Activated CD8-positive, alpha-beta T cell treated with anti-CD3 and anti-CD28 coated beads for 36 hours (primary cell): ENCODE results near the gene GNPTG. TPM values are rescaled to one million over a fixed set of nuclear protein-coding genes. Genes with fewer than 3 reads are reported as not detected.
A peak's percentile ranks its signal among the peaks of the same experiment; 100 is the strongest.

Source experiments
- ATAC-seq: fragments of 200-7000 bp; cut with Tn5 transposase; one replicate; pipeline ENCODE4 v1.10.0; 2021; ENCODE audit warnings: mild to moderate bottlenecking, moderate library complexity
- CTCF ChIA-PET: fragments of 350-600 bp; sonication (Branson Sonifier 250); formaldehyde crosslinking; loops from one replicate; lab custom pipeline; 2021; ENCODE audit warnings: antibody characterized with exemption; lab: Charles Lee
- POLR2A ChIA-PET: fragments of 350-600 bp; sonication (Branson Sonifier 250); formaldehyde crosslinking; loops from one replicate; lab custom pipeline; 2021; ENCODE audit warnings: antibody characterized with exemption; lab: Charles Lee
- DNase-seq: peaks from one replicate; pipeline ENCODE4 v3.0.0-alpha.2; 2020
- H3K27ac Mint-ChIP-seq: one replicate; pipeline ENCODE4 v1.8.0; 2021; ENCODE audit warnings: mild to moderate bottlenecking, mixed read lengths
- H3K27me3 Mint-ChIP-seq: one replicate; pipeline ENCODE4 v1.8.0; 2021; ENCODE audit warnings: mixed read lengths
- H3K36me3 Mint-ChIP-seq: one replicate; pipeline ENCODE4 v1.8.0; 2021; ENCODE audit warnings: low read depth, mixed read lengths
- H3K4me1 Mint-ChIP-seq: one replicate; pipeline ENCODE4 v1.8.0; 2021; ENCODE audit warnings: low read depth, mixed read lengths
- H3K4me3 Mint-ChIP-seq: one replicate; pipeline ENCODE4 v1.8.0; 2021; ENCODE audit warnings: mild to moderate bottlenecking, moderate library complexity, mixed read lengths
- H3K9me3 Mint-ChIP-seq: one replicate; pipeline ENCODE4 v1.8.0; 2021; ENCODE audit warnings: mixed read lengths
- CTCF ChIP-seq: fragments of 200-600 bp; IDR thresholded peaks from one replicate; pipeline ENCODE4 v1.8.0; 2022; ENCODE audit warnings: antibody characterized with exemption, mild to moderate bottlenecking
- intact Hi-C: fragments of 100-400 bp; cut with micrococcal nuclease; formaldehyde crosslinking; loops from one replicate; pipeline ENCODE4 v1.10.0; 2022
- total RNA-seq, 2 experiments: library from RNA; stranded (reverse); gene quantifications; one replicate each; pipeline ENCODE4 v1.2.3, GENCODE V29; 2021

The GNPTG gene
- total RNA-seq, 2 experiments from 2014 or later, result 17.3 to 19.2 TPM

DNA sequence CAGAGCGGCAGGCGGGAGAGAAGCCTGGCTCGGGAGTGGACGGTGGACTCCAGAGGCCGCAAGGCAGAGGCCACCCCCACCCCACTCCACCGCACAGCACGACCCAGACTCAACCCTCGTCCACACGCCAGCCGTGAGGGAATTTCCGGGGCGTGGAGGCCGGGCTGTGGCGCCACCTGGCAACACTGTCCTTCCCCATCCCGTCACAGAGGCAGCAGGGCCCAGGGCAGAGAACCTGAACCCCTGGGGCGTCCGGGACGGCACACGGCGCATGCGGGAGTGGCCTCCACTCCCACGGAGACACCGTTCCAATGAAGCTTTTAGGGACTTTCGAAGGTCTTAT lies 23.5 kb downstream of the GNPTG start:
- intact Hi-C loops, result no loop called here
- POLR2A ChIA-PET, result no interaction called here

DNA sequence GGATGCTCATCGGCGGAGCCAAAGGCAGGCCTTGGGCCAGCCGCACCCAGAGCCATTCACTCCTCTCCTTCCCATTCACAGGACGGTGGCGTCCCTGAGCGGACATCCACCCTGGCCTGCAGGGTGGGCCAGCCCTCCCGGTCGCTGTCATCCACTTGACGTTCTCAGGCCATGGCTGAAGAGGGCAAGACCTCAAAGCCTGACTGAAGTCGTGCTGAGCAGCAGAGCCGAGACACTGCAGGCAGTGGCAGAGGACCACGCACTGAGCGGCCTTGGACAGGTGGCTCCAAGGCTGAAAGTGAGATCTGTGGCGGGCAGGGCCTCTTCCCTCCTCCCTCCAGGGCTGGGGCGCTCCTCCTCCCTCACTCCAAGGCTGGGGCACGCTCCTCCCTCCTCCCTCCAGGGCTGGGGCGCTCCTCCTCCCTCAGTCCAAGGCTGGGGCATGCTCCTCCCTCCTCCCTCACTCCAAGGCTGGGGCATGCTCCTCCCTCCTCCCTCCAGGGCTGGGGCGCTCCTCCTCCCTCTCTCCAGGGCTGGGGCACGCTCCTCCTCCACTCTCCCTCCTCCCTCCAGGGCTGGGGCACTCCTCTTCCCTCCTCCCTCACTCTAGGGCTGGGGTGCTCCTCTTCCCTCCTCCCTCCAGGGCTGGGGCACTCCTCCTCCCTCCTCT lies 24.1 kb downstream of the GNPTG start:
- TF ChIP-seq CTCF, result no peak
- POLR2A ChIA-PET, result no interaction called here
- DNase-seq (no peak), ATAC-seq (no peak)
- H3K36me3 Mint-ChIP-seq, result peaks cover 7% of the 10 kb centered on the region
- H3K4me1 Mint-ChIP-seq, result peaks cover 13% of the 10 kb centered on the region
- intact Hi-C loops, result no loop called here
- no peak overlapping the region for H3K4me3 Mint-ChIP-seq
- H3K27ac Mint-ChIP-seq, result no peak overlapping the region
- CTCF ChIA-PET, result interaction anchor here (1.9 kb wide), 1 partner anchor 12 kb away, joined by 10 read pairs; no protein-coding TSS in a partner anchor
- no peaks in the 10 kb centered on the region for H3K27me3 Mint-ChIP-seq
- no peaks in the 10 kb centered on the region for H3K9me3 Mint-ChIP-seq

More for the DNA sequence above, 23.5 kb downstream of the GNPTG start:
- peaks cover 13% of the 10 kb centered on the region for H3K4me1 Mint-ChIP-seq
- no peak overlapping the region for H3K4me3 Mint-ChIP-seq
- no peak overlapping the region for H3K27ac Mint-ChIP-seq
- no peak for DNase-seq
- CTCF ChIA-PET, result interaction anchor here (1.1 to 1.9 kb wide), 2 partner anchors 10 to 12 kb away, joined by 5 to 10 read pairs; no protein-coding TSS in a partner anchor
- peaks cover 5% of the 10 kb centered on the region for H3K36me3 Mint-ChIP-seq
- TF ChIP-seq CTCF, result no peak
- ATAC-seq, result no peak
- no peaks in the 10 kb centered on the region for H3K9me3 Mint-ChIP-seq
- H3K27me3 Mint-ChIP-seq, result no peaks in the 10 kb centered on the region

DNA sequence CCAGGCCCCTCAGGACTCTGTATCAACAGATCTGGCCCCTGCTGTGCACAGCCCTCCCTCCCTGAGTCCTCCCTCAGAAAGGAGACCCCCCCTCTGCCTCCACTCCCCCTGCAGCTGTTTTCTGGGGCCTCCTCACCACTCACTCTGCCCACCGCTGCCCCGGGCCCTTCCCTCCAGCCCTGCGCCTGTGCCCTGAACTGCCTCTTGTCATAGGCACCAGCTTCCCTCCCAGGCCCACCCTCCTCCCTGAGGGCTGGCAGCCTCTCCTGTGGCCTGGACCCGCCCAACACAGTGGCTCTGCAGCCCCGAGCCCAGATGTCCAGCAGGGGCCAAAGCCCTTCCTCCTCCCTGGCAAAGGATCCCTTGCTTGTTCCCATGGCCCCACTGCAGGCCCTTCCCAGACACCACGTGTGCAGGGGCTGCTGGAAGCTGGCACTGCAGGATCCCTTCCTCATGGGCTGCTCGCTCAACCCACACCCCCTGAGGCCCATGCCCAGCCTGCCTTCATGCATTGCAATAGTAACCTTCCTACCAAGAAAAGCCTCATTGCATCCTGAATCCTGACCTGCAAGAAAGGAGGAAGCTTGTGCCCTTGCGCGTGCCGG lies 25.8 kb downstream of the GNPTG start:
- H3K36me3 Mint-ChIP-seq, result peaks cover 7% of the 10 kb centered on the region
- peak overlapping the region; percentile 87 for H3K4me3 Mint-ChIP-seq
- ChIA-PET CTCF (interaction anchor here (1.2 to 4.9 kb wide), 2 partner anchors 8 to 14 kb away, joined by 7 to 36 read pairs; no protein-coding TSS in a partner anchor), POLR2A (interaction anchor here (1.1 to 2.2 kb wide), 4 partner anchors 12 to 43 kb away, joined by 3 to 17 read pairs (median 6); partner anchors contain the start of gene UQCC4)
- no peaks in the 10 kb centered on the region for H3K9me3 Mint-ChIP-seq
- peak overlapping the region; percentile 20 for H3K27ac Mint-ChIP-seq
- DNase-seq (no peak), ATAC-seq (no peak)
- no peaks in the 10 kb centered on the region for H3K27me3 Mint-ChIP-seq
- no peak for TF ChIP-seq CTCF
- intact Hi-C loops, result no loop called here
- H3K4me1 Mint-ChIP-seq, result peaks cover 13% of the 10 kb centered on the region

- H3K4me1 Mint-ChIP-seq, result peaks cover 13% of the 10 kb centered on the region
- intact Hi-C loops, result no loop called here
- peaks cover 7% of the 10 kb centered on the region for H3K36me3 Mint-ChIP-seq
- peak overlapping the region; percentile 87 for H3K4me3 Mint-ChIP-seq
- H3K27me3 Mint-ChIP-seq, result no peaks in the 10 kb centered on the region
- POLR2A ChIA-PET, result interaction anchor here (0.8 to 2.2 kb wide), 11 partner anchors 13 to 587 kb away, joined by 3 to 17 read pairs (median 5); partner anchors contain the start of genes RPS2, TELO2 and UQCC4
- DNase-seq, result no peak
- no peak for ATAC-seq
- no peaks in the 10 kb centered on the region for H3K9me3 Mint-ChIP-seq
- TF ChIP-seq CTCF, result no peak
- peak overlapping the region; percentile 92 for H3K27ac Mint-ChIP-seq
- CTCF ChIA-PET, result interaction anchor here (1.2 to 4.9 kb wide), 2 partner anchors 9 to 14 kb away, joined by 7 to 36 read pairs; no protein-coding TSS in a partner anchor
Measured at GRCh38 chr16:1378087-1378803, 26.5 kb downstream of the GNPTG start.
